Natural killer cell (primary cell): ENCODE measurements around the gene SORBS1. TPM values are rescaled to one million over a fixed set of nuclear protein-coding genes. Genes with fewer than 3 reads are reported as not detected.

Experiments
- ATAC-seq, 3 donors: fragments of 150-1000 bp in 2 of 3; fragments of 200-7000 bp in 1 of 3; cut with Tn5 transposase; 1 replicate in 1 of 3; 2 replicates in 2 of 3; pipeline ENCODE4 v1.10.0; 2021; ENCODE audit warnings: mild to moderate bottlenecking in 2 of 3, moderate library complexity in 2 of 3
- DNase-seq, 2 donors: peaks; one replicate each; pipeline versions ENCODE4 v3.0.0 to v3.0.0-alpha.2; 2013 to 2021; ENCODE audit warnings: mixed read lengths in 1 of 2
- H3K27ac ChIP-seq: one replicate; pipeline ENCODE4 v1.5.1; 2013; ENCODE audit warnings: mild to moderate bottlenecking, low read length
- H3K27me3 ChIP-seq: one replicate; pipeline ENCODE4 v1.6.1; 2013; ENCODE audit warnings: low read length; ENCODE audit not compliant: control insufficient read depth, insufficient read depth
- H3K36me3 ChIP-seq: one replicate; pipeline ENCODE4 v1.6.1; 2013; ENCODE audit warnings: low read length; ENCODE audit not compliant: control insufficient read depth, insufficient read depth
- H3K4me1 ChIP-seq: one replicate; pipeline ENCODE4 v1.6.1; 2013; ENCODE audit warnings: low read length; ENCODE audit not compliant: control insufficient read depth, insufficient read depth
- H3K4me3 ChIP-seq: one replicate; pipeline ENCODE4 v1.5.1; 2013; ENCODE audit warnings: low read length
- H3K9me3 ChIP-seq: one replicate; pipeline ENCODE4 v1.6.1; 2013; ENCODE audit warnings: low read length; ENCODE audit not compliant: control insufficient read depth, insufficient read depth
- H3K27ac Mint-ChIP-seq, 2 donors: one replicate each; pipeline ENCODE4 v1.8.0; 2022; ENCODE audit warnings: mild to moderate bottlenecking in 2 of 2, mixed read lengths in 2 of 2, moderate library complexity in 1 of 2
- H3K27me3 Mint-ChIP-seq, 2 donors: one replicate each; pipeline ENCODE4 v1.8.0; 2022; ENCODE audit warnings: low read depth in 2 of 2, mixed read lengths in 2 of 2
- H3K36me3 Mint-ChIP-seq: one replicate; pipeline ENCODE4 v1.8.0; 2022; ENCODE audit warnings: mixed read lengths
- H3K4me1 Mint-ChIP-seq, 2 donors: one replicate each; pipeline ENCODE4 v1.8.0; 2022; ENCODE audit warnings: mixed read lengths in 2 of 2
- H3K4me3 Mint-ChIP-seq: one replicate; pipeline ENCODE4 v1.8.0; 2022; ENCODE audit warnings: mild to moderate bottlenecking, moderate library complexity, mixed read lengths
- H3K9me3 Mint-ChIP-seq, 2 donors: one replicate each; pipeline ENCODE4 v1.8.0; 2022; ENCODE audit warnings: mixed read lengths in 2 of 2
- CTCF ChIP-seq: fragments of 200-600 bp; IDR thresholded peaks from one replicate; pipeline ENCODE4 v1.8.0; 2022; ENCODE audit warnings: antibody characterized with exemption
- WGBS: methylation state at CpG from one replicate; pipeline ENCODE4 v1.1.7; 2013; ENCODE audit warnings: missing lambda C conversion rate; ENCODE audit not compliant: insufficient coverage; 5-methylcytosine and 5-hydroxymethylcytosine counted together
- intact Hi-C: fragments of 100-400 bp; cut with micrococcal nuclease; formaldehyde crosslinking; loops from one replicate; pipeline ENCODE4 v1.14.2; 2022
- total RNA-seq, 4 donors: library from RNA; stranded (reverse); fragments of 120-200 nt in 1 of 4; gene quantifications; one replicate each; pipeline versions ENCODE4 v1.2.3 to v1.2.4, GENCODE V29; 2013 to 2022

Gene SORBS1
- total RNA-seq, 3 donors from 2014 or later (not counting 1 experiment from before 2014, with no cell fraction given) = 2.4 to 5.4 (median 2.8) TPM

GRCh38 chr10:95428701-95429100 lies 132.5 kb downstream of the SORBS1 start:
- Mint-ChIP-seq H3K36me3 (no peaks in the 10 kb centered on the region), H3K4me3 (no peak overlapping the region), H3K4me1 (no peaks in the 10 kb centered on the region), H3K9me3 (no peaks in the 10 kb centered on the region), H3K27me3 (peaks cover 0 to 5% of the 10 kb centered on the region in 2 donors), H3K27ac (no peak overlapping the region)
- TF ChIP-seq CTCF = no peak
- Histone ChIP-seq H3K4me3 (no peak overlapping the region), H3K9me3 (no peaks in the 10 kb centered on the region), H3K27me3 (no peaks in the 10 kb centered on the region), H3K36me3 (no peaks in the 10 kb centered on the region), H3K27ac (no peak overlapping the region), H3K4me1 (no peaks in the 10 kb centered on the region)
- no peak for DNase-seq
- no CpG with 5 or more reads among the region's 2 CpGs for WGBS
- intact Hi-C loops = no loop called here
- no peak for ATAC-seq

GRCh38 chr10:95426482-95426881 lies 134.7 kb downstream of the SORBS1 start:
- Mint-ChIP-seq H3K4me1 (no peaks in the 10 kb centered on the region), H3K4me3 (no peak overlapping the region), H3K36me3 (no peaks in the 10 kb centered on the region), H3K9me3 (no peaks in the 10 kb centered on the region), H3K27ac (no peak overlapping the region), H3K27me3 (peaks cover 0 to 5% of the 10 kb centered on the region in 2 donors)
- no peak overlapping the region for H3K4me3 ChIP-seq
- WGBS = 79% methylated on average over 5 of the region's 5 CpGs
- ATAC-seq (no peak), DNase-seq (no peak)
- intact Hi-C loops = no loop called here
- H3K27ac ChIP-seq = no peak overlapping the region
- no peak for TF ChIP-seq CTCF
- no peaks in the 10 kb centered on the region for H3K9me3 ChIP-seq
- no peaks in the 10 kb centered on the region for H3K36me3 ChIP-seq
- no peaks in the 10 kb centered on the region for H3K27me3 ChIP-seq
- no peaks in the 10 kb centered on the region for H3K4me1 ChIP-seq

GRCh38 chr10:95425592-95426465 lies 135.3 kb downstream of the SORBS1 start:
- no peak for TF ChIP-seq CTCF
- no peak overlapping the region for H3K27ac Mint-ChIP-seq
- 64% methylated on average over 2 of the region's 2 CpGs for WGBS

More at GRCh38 chr10:95425592-95426465, 135.3 kb downstream of the SORBS1 start:
- intact Hi-C loops = no loop called here
- Histone ChIP-seq H3K27me3 (no peaks in the 10 kb centered on the region), H3K9me3 (no peaks in the 10 kb centered on the region), H3K4me3 (no peak overlapping the region), H3K36me3 (no peaks in the 10 kb centered on the region), H3K27ac (no peak overlapping the region), H3K4me1 (no peaks in the 10 kb centered on the region)
- Mint-ChIP-seq H3K27me3 (peaks cover 0 to 5% of the 10 kb centered on the region in 2 donors), H3K36me3 (no peaks in the 10 kb centered on the region), H3K4me3 (no peak overlapping the region), H3K4me1 (no peaks in the 10 kb centered on the region), H3K9me3 (no peaks in the 10 kb centered on the region)
- DNase-seq = no peak
- ATAC-seq = no peak
